CD4-positive, alpha-beta T cell (primary cell): Measurements from ENCODE around the gene PHYKPL. TPM values are rescaled to one million over a fixed set of nuclear protein-coding genes. Genes with fewer than 3 reads are reported as not detected.
"Not testable (repeated sequence)": the region's sequence is repeated elsewhere in the genome, so short reads cannot be mapped to it uniquely, and the experiment has no call there.

Experiments used
- ATAC-seq: fragments of 200-7000 bp; cut with Tn5 transposase; one replicate; pipeline ENCODE4 v1.10.0; 2022; ENCODE audit warnings: mild to moderate bottlenecking; ENCODE audit not compliant: poor library complexity
- CTCF ChIA-PET: fragments of 350-600 bp; sonication (Branson Sonifier 250); formaldehyde crosslinking; loops from one replicate; lab custom pipeline; 2021; ENCODE audit warnings: antibody characterized with exemption, inconsistent platforms; lab: Charles Lee
- POLR2A ChIA-PET: fragments of 350-600 bp; sonication (Branson Sonifier 250); formaldehyde crosslinking; loops from one replicate; lab custom pipeline; 2021; ENCODE audit warnings: antibody characterized with exemption, inconsistent platforms; lab: Charles Lee
- DNase-seq, 14 experiments: peaks; one replicate each; pipeline ENCODE4 v3.0.0-alpha.2; 2013 to 2020; ENCODE audit warnings: mixed read lengths in 2 of 14
- H3K27ac ChIP-seq, 2 donors: one replicate each; pipeline versions ENCODE4 v1.5.1 to v1.7.0; 2013; ENCODE audit warnings: low read length in 2 of 2, low read depth in 1 of 2, mild to moderate bottlenecking in 1 of 2
- H3K27me3 ChIP-seq, 2 experiments: 1 replicate in 1 of 2; 2 replicates in 1 of 2; pipeline versions ENCODE4 v1.6.1 to v1.7.0; 2013; ENCODE audit warnings: low read length in 2 of 2, control low read depth in 1 of 2, mild to moderate bottlenecking in 1 of 2, moderate library complexity in 1 of 2; ENCODE audit not compliant: insufficient read depth in 2 of 2, control insufficient read depth in 1 of 2
- H3K36me3 ChIP-seq: one replicate; pipeline ENCODE4 v1.6.1; 2013; ENCODE audit warnings: low read length, control low read depth; ENCODE audit not compliant: insufficient read depth
- H3K4me1 ChIP-seq: one replicate; pipeline ENCODE4 v1.6.1; 2013; ENCODE audit warnings: low read length, control low read depth; ENCODE audit not compliant: insufficient read depth
- H3K4me3 ChIP-seq: one replicate; pipeline ENCODE4 v1.5.1; 2013; ENCODE audit warnings: mild to moderate bottlenecking, low read length, moderate library complexity
- H3K9me3 ChIP-seq, 2 experiments: 1 replicate in 1 of 2; 2 replicates in 1 of 2; pipeline versions ENCODE4 v1.6.1 to v1.7.0; 2013; ENCODE audit warnings: low read length in 2 of 2, mild to moderate bottlenecking in 2 of 2, control low read depth in 1 of 2, moderate library complexity in 1 of 2; ENCODE audit not compliant: control insufficient read depth in 1 of 2, insufficient read depth in 1 of 2
- H3K27ac Mint-ChIP-seq: one replicate; pipeline ENCODE4 v1.8.0; 2020; ENCODE audit warnings: mixed read lengths
- H3K27me3 Mint-ChIP-seq: one replicate; pipeline ENCODE4 v1.8.0; 2021; ENCODE audit warnings: mixed read lengths
- H3K36me3 Mint-ChIP-seq: one replicate; pipeline ENCODE4 v1.8.0; 2021; ENCODE audit warnings: low read depth, mixed read lengths
- H3K4me1 Mint-ChIP-seq: one replicate; pipeline ENCODE4 v1.8.0; 2021; ENCODE audit warnings: low read depth, mixed read lengths
- H3K4me3 Mint-ChIP-seq: one replicate; pipeline ENCODE4 v1.8.0; 2020; ENCODE audit warnings: mild to moderate bottlenecking, mixed read lengths
- H3K9me3 Mint-ChIP-seq: one replicate; pipeline ENCODE4 v1.8.0; 2020; ENCODE audit warnings: mixed read lengths
- CTCF ChIP-seq: fragments of 200-600 bp; IDR thresholded peaks from one replicate; pipeline ENCODE4 v1.8.0; 2022; ENCODE audit warnings: antibody characterized with exemption, mild to moderate bottlenecking
- intact Hi-C, 2 experiments: fragments of 100-400 bp; cut with DNase I in 1 of 2; cut with micrococcal nuclease in 1 of 2; formaldehyde crosslinking; loops; one replicate each; pipeline versions ENCODE4 v1.15.1 to v1.9.0; 2023 to 2025; cut with DNase I, micrococcal nuclease
- total RNA-seq, 174 experiments: library from RNA in 2 of 174; stranded (reverse) in 2 of 174; gene quantifications; one replicate each; pipeline ENCODE4 v1.2.3 and lab custom pipeline; 2021 to 2026

The PHYKPL gene
- total RNA-seq, 2 experiments from 2014 or later = 90.9 to 92.8 TPM

DNA sequence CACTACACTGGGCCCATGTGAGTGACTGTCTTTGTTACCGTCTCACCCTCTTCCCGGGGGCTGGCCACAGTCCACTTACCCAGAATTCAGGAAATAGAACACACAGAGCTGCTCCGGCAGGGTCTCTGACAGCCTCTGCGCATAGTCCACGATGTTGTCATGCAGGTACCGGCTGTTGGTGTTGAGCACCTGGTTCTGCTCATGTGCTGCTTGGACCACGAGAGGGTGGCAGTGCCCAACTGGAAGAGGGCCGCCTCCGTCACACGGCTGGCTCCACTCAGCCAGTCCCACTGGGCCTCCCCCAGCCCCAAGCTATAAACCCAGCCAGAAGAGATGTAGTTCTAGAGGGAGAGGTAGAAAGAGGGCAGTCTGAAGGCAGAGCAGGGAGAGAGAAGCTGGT, 2.7 kb downstream of the PHYKPL start:
- no peak for TF ChIP-seq CTCF
- no peaks in the 10 kb centered on the region for H3K27me3 Mint-ChIP-seq
- H3K4me1 ChIP-seq = peaks cover 62% of the 10 kb centered on the region
- DNase-seq (no peak), ATAC-seq (no peak)
- H3K9me3 Mint-ChIP-seq = no peaks in the 10 kb centered on the region
- H3K27me3 ChIP-seq = no peaks in the 10 kb centered on the region
- H3K36me3 Mint-ChIP-seq = peaks cover 68% of the 10 kb centered on the region
- peaks cover 64% of the 10 kb centered on the region for H3K4me1 Mint-ChIP-seq
- peak overlapping the region; percentile 76 for H3K27ac Mint-ChIP-seq
- no peaks in the 10 kb centered on the region for H3K9me3 ChIP-seq
- H3K4me3 Mint-ChIP-seq = peak overlapping the region; percentile 84
- intact Hi-C loops = loop anchor here (10.0 kb wide), 2 partner anchors 355 to 1845 kb away; partner anchors contain the start of gene RNF130 (in 1 of the 2)
- CTCF ChIA-PET = interaction anchor here (0.6 kb wide), 1 partner anchor 877 kb away, joined by 3 read pairs; no protein-coding TSS in a partner anchor
- H3K4me3 ChIP-seq = no peak overlapping the region
- H3K36me3 ChIP-seq = peaks cover 56% of the 10 kb centered on the region
- H3K27ac ChIP-seq = no peak overlapping the region
- POLR2A ChIA-PET = interaction anchor here (1.0 to 2.8 kb wide), 2 partner anchors 25 to 1394 kb away, joined by 3 to 10 read pairs; partner anchors contain the start of genes HNRNPAB and HNRNPH1

DNA sequence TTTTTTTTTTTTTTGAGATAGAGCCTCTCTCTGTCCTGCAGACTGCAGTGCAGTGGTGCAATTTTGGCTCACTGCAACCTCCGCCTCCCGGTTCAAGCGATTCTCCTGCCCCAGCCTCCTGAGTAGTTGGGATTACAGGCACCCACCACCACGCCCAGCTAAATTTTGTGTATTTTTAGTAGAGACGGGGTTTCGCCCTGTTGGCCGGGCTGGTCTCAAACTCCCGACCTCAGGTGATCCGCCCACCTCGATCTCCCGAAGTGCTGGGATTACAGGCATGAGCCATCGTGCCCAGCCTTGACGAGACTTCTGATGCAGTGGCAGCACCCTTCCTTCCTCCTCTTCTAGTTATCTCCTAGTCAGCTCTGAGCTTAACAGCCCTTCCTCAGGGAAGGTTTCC, 3.5 kb downstream of the PHYKPL start:
- H3K9me3 Mint-ChIP-seq, H3K9me3 ChIP-seq, ATAC-seq, CTCF ChIA-PET, POLR2A ChIA-PET, H3K27me3 Mint-ChIP-seq, H3K27ac ChIP-seq, H3K27me3 ChIP-seq, intact Hi-C loops, DNase-seq, H3K4me3 ChIP-seq: not testable (repeated sequence)
- Histone ChIP-seq H3K4me1 (peaks cover 56% of the 10 kb centered on the region), H3K36me3 (peaks cover 61% of the 10 kb centered on the region)
- Mint-ChIP-seq H3K4me1 (peaks cover 64% of the 10 kb centered on the region), H3K27ac (peak overlapping the region; percentile 76), H3K36me3 (peaks cover 70% of the 10 kb centered on the region), H3K4me3 (peak overlapping the region; percentile 84)

- Histone ChIP-seq H3K9me3 (no peaks in the 10 kb centered on the region), H3K27me3 (no peaks in the 10 kb centered on the region), H3K36me3 (peaks cover 66% of the 10 kb centered on the region), H3K4me1 (peaks cover 56% of the 10 kb centered on the region), H3K4me3 (no peak overlapping the region), H3K27ac (no peak overlapping the region)
- Mint-ChIP-seq H3K4me3 (peak overlapping the region; percentile 25), H3K27me3 (no peaks in the 10 kb centered on the region), H3K27ac (peak overlapping the region; percentile 57), H3K4me1 (peaks cover 63% of the 10 kb centered on the region), H3K36me3 (peaks cover 70% of the 10 kb centered on the region), H3K9me3 (no peaks in the 10 kb centered on the region)
- POLR2A ChIA-PET = no interaction called here
- no peak for DNase-seq
- no peak for TF ChIP-seq CTCF
- intact Hi-C loops = no loop called here
- ATAC-seq = no peak
- CTCF ChIA-PET = no interaction called here
Observed at GRCh38 chr5:178228609-178229008, 4.0 kb downstream of the PHYKPL start.

DNA sequence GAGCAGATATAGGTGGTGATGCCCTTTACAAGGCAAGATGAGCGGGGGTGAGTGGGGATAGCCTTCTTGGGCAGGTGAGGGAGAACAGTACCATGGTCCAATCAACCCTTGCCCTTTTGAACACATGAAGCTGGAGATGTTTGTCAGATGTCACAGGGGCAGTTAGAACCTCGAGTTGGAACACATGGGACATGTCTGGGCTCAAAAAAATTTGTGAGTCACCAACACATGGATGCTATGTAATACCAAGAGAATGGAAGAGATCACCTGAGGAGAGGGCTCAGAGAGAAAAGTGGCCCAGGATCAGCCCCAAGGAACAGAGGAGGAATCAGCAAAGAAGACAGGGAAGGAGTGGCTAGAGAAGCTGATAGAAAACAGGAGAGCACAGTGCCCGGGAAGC, 4.7 kb downstream of the PHYKPL start:
- Histone ChIP-seq H3K36me3 (peaks cover 72% of the 10 kb centered on the region), H3K27ac (no peak overlapping the region), H3K4me1 (peaks cover 51% of the 10 kb centered on the region), H3K27me3 (no peaks in the 10 kb centered on the region), H3K9me3 (no peaks in the 10 kb centered on the region), H3K4me3 (no peak overlapping the region)
- H3K4me3 Mint-ChIP-seq = peak overlapping the region; percentile 56
- peaks cover 64% of the 10 kb centered on the region for H3K4me1 Mint-ChIP-seq
- H3K9me3 Mint-ChIP-seq = no peaks in the 10 kb centered on the region
- peaks cover 74% of the 10 kb centered on the region for H3K36me3 Mint-ChIP-seq
- ChIA-PET POLR2A (no interaction called here), CTCF (no interaction called here)
- peak overlapping the region; percentile 57 for H3K27ac Mint-ChIP-seq
- H3K27me3 Mint-ChIP-seq = no peaks in the 10 kb centered on the region
- no peak for TF ChIP-seq CTCF
- intact Hi-C loops = no loop called here
- no peak for DNase-seq
- no peak for ATAC-seq
